Sigmoid colon (tissue), 4 donors: ENCODE data around the gene TAS2R16.

Experiments used
- CTCF ChIP-seq, 4 experiments: fragments of 450-650 bp in 3 of 4; fragments of 200-600 bp in 1 of 4; IDR thresholded peaks; one replicate each; pipeline ENCODE4 v1.5.1; 2016 to 2019; ENCODE audit warnings: antibody characterized with exemption in 4 of 4, mild to moderate bottlenecking in 3 of 4, moderate library complexity in 2 of 4
- EP300 ChIP-seq, 4 donors: sonication (generic); formaldehyde crosslinking; IDR thresholded peaks; one replicate each; pipeline ENCODE4 v1.6.1; 2017; ENCODE audit warnings: antibody characterized with exemption in 4 of 4
- POLR2A ChIP-seq, 2 donors: fragments of 450-650 bp; IDR thresholded peaks; one replicate each; pipeline ENCODE4 v1.6.1; 2016; ENCODE audit warnings: antibody characterized with exemption in 2 of 2, mild to moderate bottlenecking in 2 of 2, moderate library complexity in 2 of 2

GRCh38 chr7:122975341-122975740, 20.2 kb downstream of the TAS2R16 start:
- TF ChIP-seq CTCF (IDR thresholded peaks at IDR 0.05) (no peak), EP300 (IDR thresholded peaks at IDR 0.05) (no peak), POLR2A (IDR thresholded peaks at IDR 0.05) (no peak)
